ENCODE data around the gene NPR1. TPM values are rescaled to one million over a fixed set of nuclear protein-coding genes. Genes with fewer than 3 reads are reported as not detected.

The NPR1 gene
- total and polyA plus RNA-seq, 2 of the 13 experiments (the other 11 are each of a cell fraction or from before 2014, with no cell fraction given) = not detected

- Histone ChIP-seq H3K36me3 (replicated peaks in 1 of 2; ENCODE audit: control insufficient read depth in 1 of 2, insufficient read depth in 2 of 2, low read length in 2 of 2) (peaks cover 27 to 96% of the 10 kb centered on the region in 2 experiments), H3K9me3 (ENCODE audit: low read length) (no peaks in the 10 kb centered on the region), H3K9ac (ENCODE audit: insufficient read depth, low read depth, low read length) (no peak overlapping the region), H3K4me3 (replicated peaks in 1 of 3; ENCODE audit: insufficient read depth in 1 of 3, low read depth in 2 of 3, low read length in 3 of 3) (no peak overlapping the region), H2AFZ (ENCODE audit: low read length) (no peak overlapping the region), H3K27ac (ENCODE audit: extremely low read length, insufficient read depth, low read length) (no peak overlapping the region), H3K79me2 (ENCODE audit: insufficient read depth, low read length) (peaks cover 19% of the 10 kb centered on the region), H3K4me2 (ENCODE audit: low read depth, low read length) (no peak overlapping the region), H3K27me3 (ENCODE audit: control insufficient read depth in 1 of 2, insufficient read depth in 2 of 2, low read length in 2 of 2) (no peaks in the 10 kb centered on the region), H3K4me1 (ENCODE audit: insufficient read depth, low read length) (peaks cover 24% of the 10 kb centered on the region), H4K20me1 (ENCODE audit: insufficient read depth, low read length) (peaks cover 5% of the 10 kb centered on the region; the same call in 1 of the 2 replicates)
- ChIA-PET POLR2A (interaction anchor here (1.5 to 3.6 kb wide), 2 partner anchors 9 to 13 kb away, joined by 5 to 16 read pairs; partner anchors contain the start of genes S100A1 and S100A13), CTCF (ENCODE audit: low intra/inter-chr PET ratio, low total read pairs) (no interaction called here)
- in situ Hi-C loops (cut with HindIII; ENCODE audit: extremely low pct_ligation_motif_present, low pct_unique_long_range_greater_than_20kb) (no loop called here), intact Hi-C loops (cut with micrococcal nuclease; ENCODE audit: unreplicated experiment) (no loop called here)
- no peak for FAIRE-seq
- no TSS peak for BruUV-seq (replicated peaks)
- WGBS (ENCODE audit: low lambda C conversion rate) = 85% methylated on average over 6 of the region's 6 CpGs
- TF ChIP-seq TP53 (CRISPR knock-in tag; conservative IDR thresholded peaks at IDR 0.05) (no peak), HCFC1 (IDR thresholded peaks at IDR 0.05; ENCODE audit: low read depth, low read length) (no peak), MAFK (conservative IDR thresholded peaks at IDR 0.05 in 1 of 2, IDR thresholded peaks at IDR 0.05 in 1 of 2; ENCODE audit: low read length in 2 of 2) (no peak), HMG20A (CRISPR knock-in tag; IDR thresholded peaks at IDR 0.05; ENCODE audit: borderline replicate concordance) (no peak), CC2D1A (CRISPR knock-in tag; IDR thresholded peaks at IDR 0.05) (no peak), YEATS2 (CRISPR knock-in tag; IDR thresholded peaks at IDR 0.05; ENCODE audit: borderline replicate concordance) (no peak), POLR2AphosphoS5 (IDR thresholded peaks at IDR 0.05; ENCODE audit: low read depth, low read length) (no peak), HNF4G (IDR thresholded peaks at IDR 0.05; ENCODE audit: borderline replicate concordance, low read depth, low read length) (no peak), HNF4G (CRISPR knock-in tag; IDR thresholded peaks at IDR 0.05; ENCODE audit: borderline replicate concordance, low read depth) (no peak), SNRNP70 (IDR thresholded peaks at IDR 0.05; ENCODE audit: low read depth, low read length) (no peak), ZNF576 (CRISPR knock-in tag; IDR thresholded peaks at IDR 0.05) (no peak), ZFP82 (CRISPR knock-in tag; IDR thresholded peaks at IDR 0.05; ENCODE audit: borderline replicate concordance) (no peak), ZNF260 (CRISPR knock-in tag; IDR thresholded peaks at IDR 0.05; ENCODE audit: borderline replicate concordance, low read depth) (no peak), HNRNPL (IDR thresholded peaks at IDR 0.05; ENCODE audit: low read depth, low read length) (no peak), JUN (CRISPR knock-in tag; IDR thresholded peaks at IDR 0.05) (no peak)
- TF ChIP-seq, protein P1, sequence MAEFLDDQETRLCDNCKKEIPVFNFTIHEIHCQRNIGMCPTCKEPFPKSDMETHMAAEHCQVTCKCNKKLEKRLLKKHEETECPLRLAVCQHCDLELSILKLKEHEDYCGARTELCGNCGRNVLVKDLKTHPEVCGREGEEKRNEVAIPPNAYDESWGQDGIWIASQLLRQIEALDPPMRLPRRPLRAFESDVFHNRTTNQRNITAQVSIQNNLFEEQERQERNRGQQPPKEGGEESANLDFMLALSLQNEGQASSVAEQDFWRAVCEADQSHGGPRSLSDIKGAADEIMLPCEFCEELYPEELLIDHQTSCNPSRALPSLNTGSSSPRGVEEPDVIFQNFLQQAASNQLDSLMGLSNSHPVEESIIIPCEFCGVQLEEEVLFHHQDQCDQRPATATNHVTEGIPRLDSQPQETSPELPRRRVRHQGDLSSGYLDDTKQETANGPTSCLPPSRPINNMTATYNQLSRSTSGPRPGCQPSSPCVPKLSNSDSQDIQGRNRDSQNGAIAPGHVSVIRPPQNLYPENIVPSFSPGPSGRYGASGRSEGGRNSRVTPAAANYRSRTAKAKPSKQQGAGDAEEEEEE (CRISPR knock-in tag; IDR thresholded peaks at IDR 0.05; ENCODE audit: borderline replicate concordance) = no peak
- DNase-seq (ENCODE audit: low spot score) = no peak
- ATAC-seq = no peak
Observed at GRCh38 chr1:153640861-153641260, 37.6 kb upstream of the NPR1 start.

Measured in HepG2 (cell line).